GM19099 (cell line): ENCODE results near the gene CNN2.

ENCODE experiments used
- POLR2A ChIP-seq: IDR thresholded peaks from 3 replicates; pipeline ENCODE4 v1.6.1; 2011; ENCODE audit warnings: low read depth; ENCODE audit not compliant: insufficient read length; ENCODE audit errors: extremely low read depth

CNN2 gene

GRCh38 chr19:1026783-1027649, 608 bp downstream of the CNN2 start:
- no peak for TF ChIP-seq POLR2A

- no peak for TF ChIP-seq POLR2A
Measured at GRCh38 chr19:1027650-1028061, 1.2 kb downstream of the CNN2 start.

GRCh38 chr19:1028062-1028926, 1.9 kb downstream of the CNN2 start:
- peak; percentile 45 for TF ChIP-seq POLR2A

DNA sequence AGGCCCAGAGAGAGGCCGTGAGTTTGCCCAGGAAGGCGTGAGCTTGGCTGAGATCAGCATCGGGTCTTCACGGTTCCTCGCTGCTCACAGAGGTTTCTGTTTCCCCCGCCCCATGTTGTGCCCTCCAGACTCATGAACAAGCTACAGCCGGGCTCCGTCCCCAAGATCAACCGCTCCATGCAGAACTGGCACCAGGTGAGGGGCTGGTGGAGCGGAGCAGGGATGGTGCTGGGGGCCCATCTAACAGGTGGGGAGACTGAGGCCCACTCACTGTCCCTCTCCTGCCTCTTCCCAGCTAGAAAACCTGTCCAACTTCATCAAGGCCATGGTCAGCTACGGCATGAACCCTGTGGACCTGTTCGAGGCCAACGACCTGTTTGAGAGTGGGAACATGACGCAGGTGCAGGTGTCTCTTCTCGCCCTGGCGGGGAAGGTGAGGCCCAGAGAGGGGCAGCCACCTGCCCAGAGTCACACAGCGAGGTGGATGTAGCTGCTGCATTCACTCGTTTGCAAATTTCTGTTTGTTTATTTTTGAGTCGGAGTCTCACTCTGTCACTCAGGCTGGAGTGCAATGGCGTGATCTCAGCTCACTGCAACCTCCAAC, 6.0 kb downstream of the CNN2 start:
- no peak for TF ChIP-seq POLR2A

DNA sequence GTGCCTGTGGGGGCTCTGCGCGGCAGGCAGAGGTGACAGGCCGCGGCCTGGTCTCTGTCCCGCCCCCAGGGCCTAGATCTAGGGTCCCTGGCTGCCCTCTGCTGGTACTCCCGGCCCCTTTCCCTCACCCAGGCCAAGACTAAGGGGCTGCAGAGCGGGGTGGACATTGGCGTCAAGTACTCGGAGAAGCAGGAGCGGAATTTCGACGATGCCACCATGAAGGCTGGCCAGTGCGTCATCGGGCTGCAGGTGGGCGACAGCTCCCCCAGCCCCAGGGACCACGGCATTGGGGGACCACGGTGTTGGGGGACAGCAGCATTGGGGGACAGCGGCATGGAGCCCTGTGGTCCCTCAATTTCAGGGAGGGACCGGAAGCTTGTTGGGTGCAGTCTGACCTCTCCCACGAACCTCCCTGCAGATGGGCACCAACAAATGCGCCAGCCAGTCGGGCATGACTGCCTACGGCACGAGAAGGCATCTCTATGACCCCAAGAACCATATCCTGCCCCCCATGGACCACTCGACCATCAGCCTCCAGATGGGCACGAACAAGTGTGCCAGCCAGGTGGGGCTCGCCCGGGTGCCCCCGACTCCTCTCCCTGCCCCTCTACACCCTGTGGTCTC, 9.7 kb downstream of the CNN2 start:
- peak; percentile 10 for TF ChIP-seq POLR2A

- no peak for TF ChIP-seq POLR2A
Measured at GRCh38 chr19:1037621-1038064, 11.2 kb downstream of the CNN2 start.

- no peak for TF ChIP-seq POLR2A
Measured at GRCh38 chr19:1038978-1039645, 12.7 kb downstream of the CNN2 start.

- peak; percentile 62 for TF ChIP-seq POLR2A
Measured at GRCh38 chr19:1039646-1040475, 13.5 kb downstream of the CNN2 start, which contains the start of gene ABCA7. Gene ABCA7 (plus strand): TSS chr19:1040107. CDS start chr19:1041362, 1,255 bp downstream.

GRCh38 chr19:1040476-1041271, 14.3 kb downstream of the CNN2 start:
- no peak for TF ChIP-seq POLR2A

- no peak for TF ChIP-seq POLR2A
Measured at GRCh38 chr19:1041272-1041834, 14.9 kb downstream of the CNN2 start.

DNA sequence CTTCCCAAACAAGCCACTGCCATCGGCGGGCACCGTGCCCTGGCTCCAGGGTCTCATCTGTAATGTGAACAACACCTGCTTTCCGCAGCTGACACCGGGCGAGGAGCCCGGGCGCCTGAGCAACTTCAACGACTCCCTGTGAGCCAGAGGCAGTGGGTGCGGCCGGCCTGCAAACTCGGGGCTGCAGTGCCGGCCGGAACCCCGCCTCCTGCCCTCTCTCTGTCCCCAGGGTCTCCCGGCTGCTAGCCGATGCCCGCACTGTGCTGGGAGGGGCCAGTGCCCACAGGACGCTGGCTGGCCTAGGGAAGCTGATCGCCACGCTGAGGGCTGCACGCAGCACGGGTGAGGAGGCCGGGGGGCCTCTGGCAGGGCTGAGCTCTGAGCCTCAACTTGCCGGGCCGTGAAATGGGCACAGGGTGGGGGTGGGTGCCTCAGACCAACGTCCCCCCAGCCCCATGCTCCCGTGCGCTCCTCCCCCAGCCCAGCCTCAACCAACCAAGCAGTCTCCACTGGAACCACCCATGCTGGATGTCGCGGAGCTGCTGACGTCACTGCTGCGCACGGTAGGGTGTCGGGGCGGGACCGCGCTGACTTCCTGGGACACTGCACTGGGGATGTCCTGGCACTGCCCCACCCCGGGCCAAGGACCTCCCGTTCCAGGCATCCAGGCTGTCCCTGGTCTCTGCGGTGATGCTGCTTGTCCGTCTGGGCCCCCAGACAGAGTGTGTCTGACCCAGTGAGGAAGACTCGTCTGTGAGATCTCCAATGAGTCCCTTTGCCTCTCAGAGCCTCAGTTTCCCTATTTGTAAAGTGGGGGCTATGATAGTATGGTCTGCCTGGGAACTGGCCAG, 15.7 kb downstream of the CNN2 start:
- no peak for TF ChIP-seq POLR2A
